Heart right ventricle (tissue), 16 donors: ENCODE data around the gene WFIKKN2. TPM values are rescaled to one million over a fixed set of nuclear protein-coding genes. Genes with fewer than 3 reads are reported as not detected.

ENCODE experiments used
- ATAC-seq, 8 donors: fragments of 200-7000 bp; cut with Tn5 transposase; one replicate each; pipeline ENCODE4 v1.9.1; 2020; ENCODE audit warnings: mild to moderate bottlenecking in 8 of 8, moderate library complexity in 8 of 8, moderate number of reproducible peaks in 1 of 8
- DNase-seq, 2 donors: peaks; one replicate each; pipeline ENCODE4 v3.0.0-alpha.2; 2020
- H3K27ac ChIP-seq, 10 donors: fragments of 200-600 bp; sonication (generic) in 2 of 10; one replicate each; pipeline versions ENCODE4 v1.5.0 to v1.8.0; 2020 to 2022; ENCODE audit warnings: mild to moderate bottlenecking in 3 of 10
- H3K27me3 ChIP-seq, 7 donors: fragments of 200-600 bp; one replicate each; pipeline ENCODE4 v1.8.0; 2021 to 2022; ENCODE audit warnings: mild to moderate bottlenecking in 2 of 7
- H3K36me3 ChIP-seq, 9 donors: fragments of 200-600 bp; sonication (generic) in 1 of 9; one replicate each; pipeline versions ENCODE4 v1.5.0 to v1.8.0; 2020 to 2022; ENCODE audit warnings: mild to moderate bottlenecking in 2 of 9
- H3K4me1 ChIP-seq, 9 donors: fragments of 200-600 bp; sonication (generic) in 1 of 9; one replicate each; pipeline versions ENCODE4 v1.5.0 to v1.8.0; 2020 to 2022; ENCODE audit warnings: mild to moderate bottlenecking in 4 of 9
- H3K4me3 ChIP-seq, 10 donors: fragments of 200-600 bp; sonication (generic) in 2 of 10; one replicate each; pipeline versions ENCODE4 v1.5.0 to v1.8.0; 2020 to 2022; ENCODE audit warnings: mild to moderate bottlenecking in 7 of 10, moderate library complexity in 2 of 10
- H3K9me3 ChIP-seq, 11 donors: fragments of 200-600 bp in 10 of 11; sonication (generic) in 2 of 11; one replicate each; pipeline versions ENCODE4 v1.5.0 to v1.8.0; 2013 to 2022; ENCODE audit warnings: mild to moderate bottlenecking in 2 of 11, control low read depth in 1 of 11, moderate library complexity in 1 of 11
- CTCF ChIP-seq, 9 donors: fragments of 200-600 bp; sonication (generic) in 2 of 9; IDR thresholded peaks; one replicate each; pipeline versions ENCODE4 v1.5.0 to v1.8.0; 2021 to 2022; ENCODE audit warnings: antibody characterized with exemption in 9 of 9, mild to moderate bottlenecking in 5 of 9, moderate library complexity in 1 of 9
- WGBS, 2 donors: extraction: QIAGEN DNeasy Blood & Tissue Kit; methylation state at CpG; one replicate each; pipeline ENCODE4 v1.1.7; 2013; ENCODE audit warnings: inconsistent platforms in 1 of 2; 5-methylcytosine and 5-hydroxymethylcytosine counted together
- intact Hi-C, 10 donors: fragments of 100-400 bp; cut with DNase I; formaldehyde crosslinking; loops; one replicate each; pipeline versions ENCODE4 v1.11.1 to v1.14.2; 2022
- polyA plus RNA-seq, 2 donors: library from polyadenylated mRNA; stranded (reverse); fragments of 200-250 nt; gene quantifications; one replicate each; pipeline ENCODE4 v1.2.3, GENCODE V29; 2013
- total RNA-seq, 10 donors: library from RNA; stranded (reverse); fragmentation: NEBNext Ultra II Directional in 3 of 10; extraction: Animal tissue kit (Norgen Biotek cat#: 25700) in 3 of 10; gene quantifications; one replicate each; pipeline versions ENCODE4 v1.2.1 to v1.2.4, GENCODE V29; 2021 to 2023
- donor health status: Arrhythmogenic right ventricular cardiomyopathy.
- donor health status: ischemic (EF 13 %, LVEDD 7.1; RV severe dilation, severe dysfunction).
- donor health status: healthy with polysubstance abuse.
- donor health status: DM: no; HTN: yes; CAD: no.
- donor health status: DM: no; HTN: no; CAD: no.
- donor health status: ischemic (EF 25% LVEDD 6.9; RV normal size, moderate dysfunction).
- donor health status: ischemic (EF 25% LVEDD 5.7; RV mildly dilated, moderate dysfunction).
- donor health status: healthy.
- donor health status: DM: yes; HTN: yes; CAD: no.
- donor health status: Ischemic cardiomyopathy.
- donor health status: ischemic (EF 35%, LVEDD 5.7; RV mildly dilated, moderate dysfunction).
- donor health status: nonischemic (EF 11% LVEDD 7.7; RV severe dilation, severe dysfunction).
- donor health status: DM: yes; HTN: yes; CAD: no.
- donor health status: PGD.
- donor health status: ischemic (EF 29% LVEDD 5.4; RV normal size, mild dysfunction).
- donor health status: nonischemic (EF 23%, LVEDD 6.1; RV moderate dilation, normal function).

WFIKKN2 gene
- total and polyA plus RNA-seq, 12 donors, result 0.10 to 1.7 (median 0.49) TPM

GRCh38 chr17:50820651-50821050 lies 14.7 kb upstream of the WFIKKN2 start:
- Histone ChIP-seq H3K27ac (no peak overlapping the region), H3K27me3 (peaks cover 0 to 7% (median 0%) of the 10 kb centered on the region in 7 donors), H3K36me3 (no peaks in the 10 kb centered on the region), H3K9me3 (peaks cover 0 to 8% (median 0%) of the 10 kb centered on the region in 11 donors), H3K4me1 (peaks cover 0 to 7% (median 0%) of the 10 kb centered on the region in 9 donors), H3K4me3 (no peak overlapping the region)
- TF ChIP-seq CTCF (IDR thresholded peaks at IDR 0.05), result no peak
- intact Hi-C loops, result no loop called here
- DNase-seq (no peak), ATAC-seq (no peak)
- WGBS, 2 donors, result 80 to 84% methylated on average over 10 of the region's 10 CpGs

- no peak overlapping the region for H3K4me3 ChIP-seq
- peaks cover 0 to under 1% (median 0%) of the 10 kb centered on the region in 9 donors for H3K4me1 ChIP-seq
- TF ChIP-seq CTCF (IDR thresholded peaks at IDR 0.05), result no peak
- H3K36me3 ChIP-seq, result no peaks in the 10 kb centered on the region
- DNase-seq (no peak), ATAC-seq (no peak)
- 93 to 96% methylated on average over 2 of the region's 2 CpGs for WGBS, 2 donors
- H3K9me3 ChIP-seq, result peaks cover 0 to 8% (median 0%) of the 10 kb centered on the region in 11 donors
- H3K27ac ChIP-seq, result no peak overlapping the region
- intact Hi-C loops, result no loop called here
- peaks cover 0 to 2% (median 0%) of the 10 kb centered on the region in 7 donors for H3K27me3 ChIP-seq
These were observed 12.8 kb upstream of the WFIKKN2 start for GRCh38 chr17:50822550-50822949.

- H3K27me3 ChIP-seq, result no peaks in the 10 kb centered on the region
- DNase-seq, result no peak
- H3K4me3 ChIP-seq, result no peak overlapping the region
- intact Hi-C loops, result no loop called here
- peaks cover 0 to 8% (median 0%) of the 10 kb centered on the region in 11 donors for H3K9me3 ChIP-seq
- 78 to 85% methylated on average over 2 of the region's 2 CpGs for WGBS, 2 donors
- no peak for TF ChIP-seq CTCF (IDR thresholded peaks at IDR 0.05)
- no peak for ATAC-seq
- H3K27ac ChIP-seq, result no peak overlapping the region
- H3K4me1 ChIP-seq, result peaks cover 0 to 13% (median 0%) of the 10 kb centered on the region in 9 donors
- no peaks in the 10 kb centered on the region for H3K36me3 ChIP-seq
These were observed 11.0 kb upstream of the WFIKKN2 start for GRCh38 chr17:50824429-50824828.

GRCh38 chr17:50825188-50825587 lies 10.2 kb upstream of the WFIKKN2 start:
- H3K27me3 ChIP-seq, result no peaks in the 10 kb centered on the region
- no peak overlapping the region for H3K27ac ChIP-seq
- no peak overlapping the region for H3K4me3 ChIP-seq
- H3K4me1 ChIP-seq, result peaks cover 0 to 13% (median 0%) of the 10 kb centered on the region in 9 donors
- H3K9me3 ChIP-seq, result peaks cover 0 to 8% (median 0%) of the 10 kb centered on the region in 11 donors
- ATAC-seq (no peak), DNase-seq (no peak)
- no peaks in the 10 kb centered on the region for H3K36me3 ChIP-seq
- intact Hi-C loops, result no loop called here
- no peak for TF ChIP-seq CTCF (IDR thresholded peaks at IDR 0.05)
